Body of pancreas (tissue), 4 donors: ENCODE data around the gene UBA1. TPM values are rescaled to one million over a fixed set of nuclear protein-coding genes. Genes with fewer than 3 reads are reported as not detected.

Source experiments
- ATAC-seq: fragments of 150-250 bp; one replicate; pipeline ENCODE4 v1.9.1; 2016
- DNase-seq, 4 donors: peaks; one replicate each; pipeline ENCODE4 v3.0.0-alpha.2; 2019
- H3K27ac ChIP-seq, 4 donors: fragments of 200-600 bp; sonication (generic); 1 replicate in 3 of 4; 2 replicates in 1 of 4; pipeline versions ENCODE4 v1.5.1 to v1.6.1; 2016 to 2019; ENCODE audit warnings: mild to moderate bottlenecking in 1 of 4, mixed read lengths in 1 of 4, moderate library complexity in 1 of 4
- H3K27me3 ChIP-seq, 2 donors: fragments of 200-600 bp; sonication (generic); one replicate each; pipeline ENCODE4 v1.6.0; 2016; ENCODE audit warnings: mild to moderate bottlenecking in 1 of 2
- H3K36me3 ChIP-seq, 2 donors: fragments of 200-600 bp; sonication (generic); replicated peaks in 1 of 2; 2 replicates each; pipeline ENCODE4 v1.5.1; 2016; ENCODE audit warnings: low read depth in 2 of 2; ENCODE audit not compliant: insufficient read depth in 1 of 2
- H3K4me1 ChIP-seq: fragments of 200-600 bp; sonication (generic); one replicate; pipeline ENCODE4 v1.6.0; 2016
- H3K4me3 ChIP-seq, 2 donors: fragments of 200-600 bp; sonication (generic); 1 replicate in 1 of 2; 2 replicates in 1 of 2; pipeline ENCODE4 v1.5.1; 2016 to 2019
- H3K9me3 ChIP-seq, 3 donors: fragments of 200-600 bp; sonication (generic); 1 replicate in 2 of 3; 2 replicates in 1 of 3; pipeline ENCODE4 v1.5.1; 2016
- CTCF ChIP-seq, 7 experiments: fragments of 450-650 bp in 4 of 7; fragments of 200-600 bp in 3 of 7; sonication (generic) in 3 of 7; IDR thresholded peaks; one replicate each; pipeline ENCODE4 v1.5.1; 2016 to 2019; ENCODE audit warnings: antibody characterized with exemption in 7 of 7
- POLR2A ChIP-seq, 3 donors: fragments of 450-650 bp; IDR thresholded peaks; one replicate each; pipeline ENCODE4 v1.6.1; 2016; ENCODE audit warnings: antibody characterized with exemption in 3 of 3, mild to moderate bottlenecking in 2 of 3
- WGBS, 2 donors: methylation state at CpG; one replicate each; pipeline ENCODE4 v1.1.5; 2017; 5-methylcytosine and 5-hydroxymethylcytosine counted together
- intact Hi-C: fragments of 100-400 bp; cut with DNase I; formaldehyde crosslinking; loops from one replicate; pipeline ENCODE4 v1.15.1; 2023
- total RNA-seq, 2 donors: library from RNA; depleted of rRNA; stranded (reverse); fragments of >200 nt; gene quantifications; one replicate each; pipeline ENCODE4 v1.1.0, GENCODE V29; 2016

Gene UBA1
- total RNA-seq, 2 donors from 2014 or later = 70.8 to 82.4 TPM

- intact Hi-C loops = no loop called here
- DNase-seq (no peak), ATAC-seq (no peak)
- Histone ChIP-seq H3K9me3 (no peaks in the 10 kb centered on the region), H3K4me3 (no peak overlapping the region), H3K36me3 (no peaks in the 10 kb centered on the region), H3K4me1 (no peaks in the 10 kb centered on the region), H3K27me3 (no peaks in the 10 kb centered on the region), H3K27ac (no peak overlapping the region)
- WGBS, 2 donors = 83% methylated on average over 23 of the region's 26 CpGs; no CpG with 5 or more reads in 1 of the 2 donors
- TF ChIP-seq CTCF (IDR thresholded peaks at IDR 0.05) = no peak
- TF ChIP-seq POLR2A (IDR thresholded peaks at IDR 0.05) = no peak
Measured at GRCh38 chrX:47156611-47157520, 36.8 kb upstream of the UBA1 start.

DNA sequence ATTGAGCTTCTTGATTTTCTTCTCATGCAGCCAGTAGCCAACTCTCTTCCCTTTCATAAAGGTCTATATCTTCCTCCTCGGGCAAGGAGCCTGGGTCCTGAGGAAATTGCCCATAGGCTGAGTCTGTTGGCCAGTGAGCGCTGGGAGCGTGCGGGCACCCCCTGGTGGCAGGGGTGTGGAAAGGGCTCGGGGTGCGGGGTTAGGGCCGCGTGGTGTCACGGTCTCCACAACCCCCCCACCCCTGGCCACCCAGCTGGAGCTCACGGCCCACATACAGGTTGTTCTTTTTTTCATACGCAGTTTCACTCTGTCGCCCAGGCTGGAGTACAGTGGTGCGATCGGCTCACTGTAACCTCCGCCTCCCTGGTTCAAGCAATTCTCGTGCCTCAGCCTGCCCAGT, 35.5 kb upstream of the UBA1 start:
- no peaks in the 10 kb centered on the region for H3K36me3 ChIP-seq
- no peaks in the 10 kb centered on the region for H3K27me3 ChIP-seq
- 95 to 98% methylated on average over 4 to 15 of the region's 16 CpGs for WGBS, 2 donors
- intact Hi-C loops = no loop called here
- TF ChIP-seq CTCF (IDR thresholded peaks at IDR 0.05) (no peak), POLR2A (IDR thresholded peaks at IDR 0.05) (no peak)
- H3K9me3 ChIP-seq = no peaks in the 10 kb centered on the region
- H3K27ac ChIP-seq = no peak overlapping the region
- DNase-seq = no peak
- ATAC-seq = no peak
- no peak overlapping the region for H3K4me3 ChIP-seq
- H3K4me1 ChIP-seq = no peaks in the 10 kb centered on the region

DNA sequence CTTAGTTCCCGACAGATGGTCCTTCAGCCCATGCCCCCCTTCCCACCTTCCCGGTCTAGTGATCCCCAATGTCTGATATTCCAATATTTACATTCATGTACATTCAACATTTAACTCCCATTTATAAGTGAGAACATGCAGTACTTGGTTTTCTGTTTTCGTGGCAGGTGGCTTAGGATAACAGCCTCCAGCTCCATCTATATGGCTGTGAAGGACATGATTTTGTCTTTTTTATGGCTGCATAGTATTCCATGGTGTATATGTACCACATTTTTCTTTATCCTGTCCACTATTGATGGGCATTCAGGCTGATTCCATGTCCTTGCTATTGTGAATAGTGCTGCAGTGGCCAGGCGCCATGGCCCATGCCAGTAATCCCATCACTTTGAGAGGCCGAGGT, 34.8 kb upstream of the UBA1 start:
- intact Hi-C loops = no loop called here
- Histone ChIP-seq H3K36me3 (no peaks in the 10 kb centered on the region), H3K9me3 (no peaks in the 10 kb centered on the region), H3K4me1 (no peaks in the 10 kb centered on the region), H3K4me3 (no peak overlapping the region), H3K27me3 (no peaks in the 10 kb centered on the region), H3K27ac (no peak overlapping the region)
- DNase-seq (no peak), ATAC-seq (no peak)
- 97 to 98% methylated on average over 3 to 5 of the region's 5 CpGs for WGBS, 2 donors
- TF ChIP-seq POLR2A (IDR thresholded peaks at IDR 0.05) (no peak), CTCF (IDR thresholded peaks at IDR 0.05) (no peak)

- Histone ChIP-seq H3K4me1 (no peaks in the 10 kb centered on the region), H3K27ac (no peak overlapping the region), H3K36me3 (no peaks in the 10 kb centered on the region), H3K4me3 (no peak overlapping the region), H3K27me3 (no peaks in the 10 kb centered on the region), H3K9me3 (no peaks in the 10 kb centered on the region)
- 81 to 83% methylated on average over 4 of the region's 4 CpGs for WGBS, 2 donors
- ATAC-seq (no peak), DNase-seq (no peak)
- intact Hi-C loops = no loop called here
- TF ChIP-seq CTCF (IDR thresholded peaks at IDR 0.05) = no peak
- no peak for TF ChIP-seq POLR2A (IDR thresholded peaks at IDR 0.05)
Measured at GRCh38 chrX:47160781-47161180, 32.8 kb upstream of the UBA1 start.
